HEK293 (cell line): ENCODE measurements around the gene VSIG10L.

ENCODE experiments used
- BCL11B ChIP-seq: fragments of 450-650 bp; formaldehyde crosslinking; IDR thresholded peaks from 2 replicates; pipeline ENCODE4 v1.5.1; 2016; ENCODE audit warnings: low read depth, missing biosample characterization, missing genetic modification characterization
- FEZF1 ChIP-seq: fragments of 450-650 bp; formaldehyde crosslinking; IDR thresholded peaks from 2 replicates; pipeline ENCODE4 v1.5.1; 2016; ENCODE audit warnings: missing biosample characterization, missing genetic modification characterization
- HOXC10 ChIP-seq: sonication (generic); formaldehyde crosslinking; IDR thresholded peaks from 2 replicates; pipeline ENCODE4 v1.8.1; 2023; ENCODE audit warnings: mild to moderate bottlenecking, missing genetic modification reagents
- IKZF3 ChIP-seq: fragments of 450-650 bp; IDR thresholded peaks from 2 replicates; pipeline ENCODE4 v1.5.0; 2018; ENCODE audit warnings: missing biosample characterization, mild to moderate bottlenecking, missing genetic modification characterization, moderate library complexity
- KLF7 ChIP-seq: fragments of 450-650 bp; formaldehyde crosslinking; IDR thresholded peaks from 2 replicates; pipeline ENCODE4 v1.5.1; 2016; ENCODE audit warnings: missing biosample characterization, missing genetic modification characterization, borderline replicate concordance
- REPIN1 ChIP-seq: fragments of 450-650 bp; formaldehyde crosslinking; IDR thresholded peaks from 2 replicates; pipeline ENCODE4 v1.5.1; 2017; ENCODE audit warnings: missing biosample characterization, missing genetic modification characterization, low read depth
- REST ChIP-seq: fragments of 450-650 bp; formaldehyde crosslinking; IDR thresholded peaks from 2 replicates; pipeline ENCODE4 v1.5.1; 2016; ENCODE audit warnings: missing biosample characterization, missing genetic modification characterization
- SALL2 ChIP-seq: fragments of 450-650 bp; formaldehyde crosslinking; IDR thresholded peaks from 2 replicates; pipeline ENCODE4 v1.5.0; 2017; ENCODE audit warnings: missing biosample characterization, mild to moderate bottlenecking, missing genetic modification characterization, borderline replicate concordance
- SP2 ChIP-seq: fragments of 450-650 bp; formaldehyde crosslinking; IDR thresholded peaks from 2 replicates; pipeline ENCODE4 v1.5.1; 2016; ENCODE audit warnings: missing biosample characterization, missing genetic modification characterization
- SP7 ChIP-seq: fragments of 450-650 bp; formaldehyde crosslinking; IDR thresholded peaks from 2 replicates; pipeline ENCODE4 v1.5.1; 2016; ENCODE audit warnings: missing biosample characterization, missing genetic modification characterization
- YY1 ChIP-seq: fragments of 450-650 bp; formaldehyde crosslinking; IDR thresholded peaks from 2 replicates; pipeline ENCODE4 v1.5.1; 2018; ENCODE audit warnings: missing biosample characterization, missing genetic modification characterization
- ZBTB26 ChIP-seq: fragments of 450-650 bp; formaldehyde crosslinking; optimal IDR thresholded peaks from 2 replicates; pipeline ENCODE3; 2016; ENCODE audit warnings: missing biosample characterization, mild to moderate bottlenecking, missing genetic modification characterization
- ZBTB48 ChIP-seq: fragments of 450-650 bp; formaldehyde crosslinking; IDR thresholded peaks from 2 replicates; pipeline ENCODE4 v1.5.1; 2016; ENCODE audit warnings: missing biosample characterization, missing genetic modification characterization
- ZBTB7A ChIP-seq: fragments of 450-650 bp; formaldehyde crosslinking; IDR thresholded peaks from 2 replicates; pipeline ENCODE4 v1.5.1; 2016; ENCODE audit warnings: low read depth, missing biosample characterization, missing genetic modification characterization
- ZNF112 ChIP-seq: fragments of 450-650 bp; formaldehyde crosslinking; IDR thresholded peaks from 2 replicates; pipeline ENCODE4 v1.5.0; 2017; ENCODE audit warnings: missing biosample characterization, missing genetic modification characterization
- ZNF138 ChIP-seq: fragments of 450-650 bp; formaldehyde crosslinking; IDR thresholded peaks from 2 replicates; pipeline ENCODE4 v1.5.1; 2016; ENCODE audit warnings: missing biosample characterization, missing genetic modification characterization, borderline replicate concordance
- ZNF16 ChIP-seq: fragments of 450-650 bp; formaldehyde crosslinking; IDR thresholded peaks from 2 replicates; pipeline ENCODE4 v1.5.1; 2016; ENCODE audit warnings: low read depth, missing biosample characterization, missing genetic modification characterization
- ZNF2 ChIP-seq: fragments of 450-650 bp; formaldehyde crosslinking; IDR thresholded peaks from 2 replicates; pipeline ENCODE4 v1.5.1; 2016; ENCODE audit warnings: missing biosample characterization, missing genetic modification characterization
- ZNF211 ChIP-seq: fragments of 450-650 bp; formaldehyde crosslinking; IDR thresholded peaks from 2 replicates; pipeline ENCODE4 v1.5.1; 2016; ENCODE audit warnings: low read depth, missing biosample characterization, missing genetic modification characterization
- ZNF223 ChIP-seq: fragments of 450-650 bp; formaldehyde crosslinking; IDR thresholded peaks from 2 replicates; pipeline ENCODE4 v1.5.1; 2016; ENCODE audit warnings: missing biosample characterization, missing genetic modification characterization
- ZNF302 ChIP-seq: fragments of 450-650 bp; formaldehyde crosslinking; IDR thresholded peaks from 2 replicates; pipeline ENCODE4 v1.5.1; 2016; ENCODE audit warnings: missing biosample characterization, missing genetic modification characterization, low read depth
- ZNF341 ChIP-seq: fragments of 450-650 bp; formaldehyde crosslinking; IDR thresholded peaks from 2 replicates; pipeline ENCODE4; 2016; ENCODE audit warnings: low read depth, missing biosample characterization, missing genetic modification characterization
- ZNF394 ChIP-seq: fragments of 450-650 bp; formaldehyde crosslinking; IDR thresholded peaks from 2 replicates; pipeline ENCODE4 v1.5.1; 2016; ENCODE audit warnings: missing biosample characterization, missing genetic modification characterization, mild to moderate bottlenecking, moderate library complexity, borderline replicate concordance
- ZNF530 ChIP-seq: fragments of 450-650 bp; formaldehyde crosslinking; IDR thresholded peaks from 2 replicates; pipeline ENCODE4 v1.5.1; 2016; ENCODE audit warnings: low read depth, missing biosample characterization, missing genetic modification characterization
- ZNF549 ChIP-seq: fragments of 450-650 bp; IDR thresholded peaks from 2 replicates; pipeline ENCODE4 v1.5.1; 2018; ENCODE audit warnings: missing biosample characterization, missing genetic modification characterization, mild to moderate bottlenecking, inconsistent platforms, moderate library complexity
- ZNF561 ChIP-seq: fragments of 450-650 bp; IDR thresholded peaks from 2 replicates; pipeline ENCODE4 v1.5.1; 2018; ENCODE audit warnings: missing biosample characterization, missing genetic modification characterization, borderline replicate concordance
- ZNF658 ChIP-seq: fragments of 450-650 bp; formaldehyde crosslinking; IDR thresholded peaks from 2 replicates; pipeline ENCODE4; 2016; ENCODE audit warnings: missing biosample characterization, missing genetic modification characterization
- ZNF707 ChIP-seq: fragments of 450-650 bp; formaldehyde crosslinking; IDR thresholded peaks from 2 replicates; pipeline ENCODE4 v1.5.1; 2016; ENCODE audit warnings: missing biosample characterization, missing genetic modification characterization
- ZNF791 ChIP-seq: fragments of 450-650 bp; formaldehyde crosslinking; IDR thresholded peaks from 2 replicates; pipeline ENCODE4 v1.5.1; 2016; ENCODE audit warnings: missing biosample characterization, missing genetic modification characterization
- ZSCAN23 ChIP-seq: fragments of 450-650 bp; formaldehyde crosslinking; IDR thresholded peaks from 2 replicates; pipeline ENCODE4 v1.5.1; 2016; ENCODE audit warnings: missing biosample characterization, missing genetic modification characterization
- ZSCAN30 ChIP-seq: fragments of 450-650 bp; IDR thresholded peaks from 2 replicates; pipeline ENCODE4 v1.5.1; 2018; ENCODE audit warnings: missing biosample characterization, mild to moderate bottlenecking, missing genetic modification characterization, moderate library complexity
- ZXDB ChIP-seq: fragments of 450-650 bp; formaldehyde crosslinking; IDR thresholded peaks from 2 replicates; pipeline ENCODE4 v1.5.1; 2016; ENCODE audit warnings: missing biosample characterization, missing genetic modification characterization
- TF ChIP-seq, protein P1 (sequence below): fragments of 450-650 bp; formaldehyde crosslinking; IDR thresholded peaks from 2 replicates; pipeline ENCODE4 v1.5.1; 2016; ENCODE audit warnings: missing biosample characterization, missing genetic modification characterization
- TF ChIP-seq, protein P2 (sequence below): fragments of 450-650 bp; formaldehyde crosslinking; IDR thresholded peaks from 2 replicates; pipeline ENCODE4 v1.5.1; 2017; ENCODE audit warnings: missing biosample characterization, missing genetic modification characterization

The VSIG10L gene

DNA sequence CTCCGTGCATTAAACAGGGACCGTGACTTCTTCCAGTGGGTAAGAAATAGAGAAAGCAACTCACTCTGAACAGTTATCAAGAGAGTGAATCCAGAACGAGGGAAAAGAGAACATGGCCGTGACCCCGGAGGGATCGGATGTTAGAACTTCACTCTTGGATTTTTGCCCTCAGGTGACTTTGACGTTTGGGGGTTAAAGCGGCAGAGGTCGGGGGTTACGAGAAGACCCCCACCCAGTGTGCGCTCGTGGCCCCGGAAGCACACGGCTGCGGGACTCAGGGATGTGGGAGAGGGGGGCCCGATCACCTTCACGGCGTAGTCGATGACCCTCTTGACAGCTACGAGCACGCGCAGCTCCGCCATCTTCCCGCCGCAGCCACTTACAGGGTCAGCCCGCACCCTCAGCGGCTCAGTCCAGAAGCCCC is 24.0 kb upstream of the VSIG10L start, which contains the start of gene ETFB (continued):
- TF ChIP-seq, protein P1, sequence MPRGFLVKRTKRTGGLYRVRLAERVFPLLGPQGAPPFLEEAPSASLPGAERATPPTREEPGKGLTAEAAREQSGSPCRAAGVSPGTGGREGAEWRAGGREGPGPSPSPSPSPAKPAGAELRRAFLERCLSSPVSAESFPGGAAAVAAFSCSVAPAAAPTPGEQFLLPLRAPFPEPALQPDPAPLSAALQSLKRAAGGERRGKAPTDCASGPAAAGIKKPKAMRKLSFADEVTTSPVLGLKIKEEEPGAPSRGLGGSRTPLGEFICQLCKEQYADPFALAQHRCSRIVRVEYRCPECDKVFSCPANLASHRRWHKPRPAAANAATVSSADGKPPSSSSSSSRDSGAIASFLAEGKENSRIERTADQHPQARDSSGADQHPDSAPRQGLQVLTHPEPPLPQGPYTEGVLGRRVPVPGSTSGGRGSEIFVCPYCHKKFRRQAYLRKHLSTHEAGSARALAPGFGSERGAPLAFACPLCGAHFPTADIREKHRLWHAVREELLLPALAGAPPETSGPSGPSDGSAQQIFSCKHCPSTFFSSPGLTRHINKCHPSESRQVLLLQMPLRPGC (tag by site-specific recombination): 0 out of 2 replicates have a peak, but pooled peaks have one; percentile 18
- TF ChIP-seq ZNF223 (tag by site-specific recombination): no peak
- TF ChIP-seq ZNF16 (tag by site-specific recombination): no peak
- no peak for TF ChIP-seq REPIN1 (tag by site-specific recombination)
- TF ChIP-seq YY1 (tag by site-specific recombination): peak; percentile 40; the same call in 1 of the 2 replicates
- TF ChIP-seq SP2 (tag by site-specific recombination): no peak
- no peak for TF ChIP-seq ZSCAN23 (tag by site-specific recombination)
- no peak for TF ChIP-seq SALL2 (tag by site-specific recombination)
- no peak for TF ChIP-seq ZNF530 (tag by site-specific recombination)
- TF ChIP-seq ZNF211: no peak
- TF ChIP-seq HOXC10: no peak
- TF ChIP-seq ZNF394 (tag by site-specific recombination): no peak
- peak; percentile 35; the same call in 1 of the 2 replicates for TF ChIP-seq ZSCAN30
- no peak for TF ChIP-seq ZNF302 (tag by site-specific recombination)
- TF ChIP-seq ZBTB26: peak; percentile 63
- TF ChIP-seq ZNF549 (tag by site-specific recombination): no peak
- no peak for TF ChIP-seq SP7 (tag by site-specific recombination)
- no peak for TF ChIP-seq ZNF112
- no peak for TF ChIP-seq ZNF138 (tag by site-specific recombination)
- no peak for TF ChIP-seq ZNF707 (tag by site-specific recombination)
- no peak for TF ChIP-seq ZXDB (tag by site-specific recombination)
- TF ChIP-seq ZBTB48 (tag by site-specific recombination): peak; percentile 33; the same call in 1 of the 2 replicates
- no peak for TF ChIP-seq ZNF561 (tag by site-specific recombination)
- no peak for TF ChIP-seq IKZF3
- no peak for TF ChIP-seq KLF7 (tag by site-specific recombination)
- peak; percentile 45; the same call in 1 of the 2 replicates for TF ChIP-seq ZBTB7A (tag by site-specific recombination)
- no peak for TF ChIP-seq ZNF341 (tag by site-specific recombination)
- no peak for TF ChIP-seq ZNF2 (tag by site-specific recombination)
- TF ChIP-seq FEZF1 (tag by site-specific recombination): no peak
- 0 out of 2 replicates have a peak, but pooled peaks have one; percentile 25 for TF ChIP-seq REST
- no peak for TF ChIP-seq BCL11B
- no peak for TF ChIP-seq ZNF658
- TF ChIP-seq ZNF791 (tag by site-specific recombination): no peak
- TF ChIP-seq, protein P2, sequence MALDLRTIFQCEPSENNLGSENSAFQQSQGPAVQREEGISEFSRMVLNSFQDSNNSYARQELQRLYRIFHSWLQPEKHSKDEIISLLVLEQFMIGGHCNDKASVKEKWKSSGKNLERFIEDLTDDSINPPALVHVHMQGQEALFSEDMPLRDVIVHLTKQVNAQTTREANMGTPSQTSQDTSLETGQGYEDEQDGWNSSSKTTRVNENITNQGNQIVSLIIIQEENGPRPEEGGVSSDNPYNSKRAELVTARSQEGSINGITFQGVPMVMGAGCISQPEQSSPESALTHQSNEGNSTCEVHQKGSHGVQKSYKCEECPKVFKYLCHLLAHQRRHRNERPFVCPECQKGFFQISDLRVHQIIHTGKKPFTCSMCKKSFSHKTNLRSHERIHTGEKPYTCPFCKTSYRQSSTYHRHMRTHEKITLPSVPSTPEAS (tag by site-specific recombination): no peak
